GM18502 (cell line): Measurements from ENCODE around the gene ARHGEF4.

Experiments
- ATAC-seq: cut with Tn5 transposase; IDR thresholded peaks from one replicate; pipeline ENCODE4 v1.9.1; 2021; ENCODE audit warnings: mild to moderate bottlenecking; ENCODE audit not compliant: unreplicated experiment, poor library complexity

The ARHGEF4 gene

GRCh38 chr2:130848526-130849210 is 12.0 kb downstream of the ARHGEF4 start:
- ATAC-seq: no peak

GRCh38 chr2:130849896-130850787 is 13.4 kb downstream of the ARHGEF4 start:
- ATAC-seq: no peak

- ATAC-seq: no peak
These were observed 14.3 kb downstream of the ARHGEF4 start for GRCh38 chr2:130850788-130851623.

GRCh38 chr2:130851624-130852382 is 15.1 kb downstream of the ARHGEF4 start:
- no peak for ATAC-seq

GRCh38 chr2:130852521-130853115 is 15.9 kb downstream of the ARHGEF4 start:
- no peak for ATAC-seq

GRCh38 chr2:130853391-130853790 is 16.7 kb downstream of the ARHGEF4 start:
- no peak for ATAC-seq

GRCh38 chr2:130854301-130854700 is 17.6 kb downstream of the ARHGEF4 start:
- no peak for ATAC-seq

- ATAC-seq: no peak
These were observed 28.4 kb downstream of the ARHGEF4 start for GRCh38 chr2:130864830-130865800.

- no peak for ATAC-seq
These were observed 32.9 kb downstream of the ARHGEF4 start for GRCh38 chr2:130869441-130870160.

- ATAC-seq: no peak
These were observed 33.4 kb downstream of the ARHGEF4 start for GRCh38 chr2:130870161-130870485.

- ATAC-seq: no peak
These were observed 34.1 kb downstream of the ARHGEF4 start for GRCh38 chr2:130870779-130871178.

GRCh38 chr2:130871843-130872740 is 35.4 kb downstream of the ARHGEF4 start:
- no peak for ATAC-seq

GRCh38 chr2:130872741-130873125 is 36.0 kb downstream of the ARHGEF4 start:
- no peak for ATAC-seq

GRCh38 chr2:130873700-130874346 is 37.1 kb downstream of the ARHGEF4 start:
- ATAC-seq: peak; percentile 90

GRCh38 chr2:130874512-130874911 is 37.8 kb downstream of the ARHGEF4 start:
- no peak for ATAC-seq

- no peak for ATAC-seq
These were observed 39.2 kb downstream of the ARHGEF4 start for GRCh38 chr2:130875935-130876334.

- ATAC-seq: no peak
These were observed 40.5 kb downstream of the ARHGEF4 start for GRCh38 chr2:130877258-130877657.
